ENCODE results near the gene SLF2.

Gene SLF2

DNA sequence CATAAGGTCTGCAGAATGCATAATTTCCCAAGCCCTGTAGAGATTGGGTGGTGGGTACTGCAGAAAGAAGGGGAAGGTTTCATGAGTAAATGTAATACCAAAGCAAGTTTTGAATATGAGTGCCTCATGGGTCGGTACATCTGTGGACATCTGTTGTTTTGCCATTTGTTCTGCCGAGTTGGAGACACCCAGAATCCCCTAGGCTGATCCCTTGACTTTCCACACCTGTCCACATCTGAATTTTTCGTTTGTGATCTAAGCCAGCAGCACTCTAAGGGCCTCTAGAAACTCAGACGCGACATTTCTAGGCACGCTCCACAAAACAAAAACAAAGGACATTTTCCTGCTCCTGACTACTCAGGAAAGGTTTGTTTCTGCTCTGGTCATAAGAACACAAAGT lies 11.7 kb upstream of the SLF2 start:
- Mint-ChIP-seq H3K27me3 (peaks cover 29% of the 10 kb centered on the region), H3K27ac (no peak overlapping the region), H3K4me1 (ENCODE audit: low read depth) (peaks cover 2% of the 10 kb centered on the region), H3K9me3 (no peaks in the 10 kb centered on the region), H3K4me3 (no peak overlapping the region), H3K36me3 (ENCODE audit: low read depth) (no peaks in the 10 kb centered on the region)
- intact Hi-C loops (cut with micrococcal nuclease), result no loop called here

DNA sequence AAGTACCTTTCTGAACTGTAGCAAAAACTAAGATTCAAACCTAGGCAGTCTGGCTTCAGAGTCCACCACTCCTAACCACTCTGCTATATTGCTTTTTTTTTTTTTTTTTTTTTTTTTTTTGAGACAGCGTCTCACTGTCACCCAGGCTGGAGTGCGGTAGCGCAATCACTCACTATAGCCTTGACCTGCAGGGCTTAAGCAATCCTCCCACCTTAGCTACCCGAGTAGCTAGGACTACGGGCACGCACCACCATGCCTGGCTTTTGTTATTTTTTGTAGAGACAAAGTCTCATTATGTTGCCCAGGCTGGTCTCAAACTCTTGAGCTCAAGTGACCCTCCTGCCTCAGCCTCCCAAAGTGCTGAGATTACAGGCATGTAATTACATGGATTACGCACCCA lies 10.1 kb upstream of the SLF2 start:
- H3K36me3 Mint-ChIP-seq (ENCODE audit: low read depth), result no peaks in the 10 kb centered on the region
- no peaks in the 10 kb centered on the region for H3K9me3 Mint-ChIP-seq
- intact Hi-C loops (cut with micrococcal nuclease), result no loop called here
- peaks cover 23% of the 10 kb centered on the region for H3K27me3 Mint-ChIP-seq
- no peak overlapping the region for H3K4me3 Mint-ChIP-seq
- no peaks in the 10 kb centered on the region for H3K4me1 Mint-ChIP-seq (ENCODE audit: low read depth)
- no peak overlapping the region for H3K27ac Mint-ChIP-seq

DNA sequence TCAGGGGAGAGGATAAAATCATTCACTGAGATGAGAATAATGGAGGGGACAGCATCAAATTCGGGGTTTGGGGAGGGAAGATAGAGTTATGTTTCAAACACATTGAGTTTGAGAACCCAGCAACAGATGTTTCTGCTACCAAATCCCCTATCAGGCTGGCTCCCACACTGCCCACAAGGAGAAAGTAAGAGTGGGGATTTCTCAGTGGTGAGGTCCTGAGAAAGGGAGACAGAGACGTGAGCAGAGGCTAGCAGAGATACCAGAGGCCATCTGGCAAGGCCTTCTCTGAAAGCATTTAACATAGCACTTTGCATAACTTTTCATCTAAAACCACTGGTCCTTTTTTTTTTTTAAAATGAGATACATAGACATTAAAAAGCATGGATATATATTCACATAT lies 7.8 kb upstream of the SLF2 start:
- Mint-ChIP-seq H3K9me3 (no peaks in the 10 kb centered on the region), H3K36me3 (ENCODE audit: low read depth) (no peaks in the 10 kb centered on the region), H3K27ac (no peak overlapping the region), H3K27me3 (peaks cover 14% of the 10 kb centered on the region), H3K4me1 (ENCODE audit: low read depth) (peaks cover 7% of the 10 kb centered on the region), H3K4me3 (no peak overlapping the region)
- intact Hi-C loops (cut with micrococcal nuclease), result no loop called here

GRCh38 chr10:100907175-100907574 lies 5.6 kb upstream of the SLF2 start:
- intact Hi-C loops (cut with micrococcal nuclease), result no loop called here
- Mint-ChIP-seq H3K4me1 (ENCODE audit: low read depth) (peaks cover 14% of the 10 kb centered on the region), H3K4me3 (no peak overlapping the region), H3K36me3 (ENCODE audit: low read depth) (no peaks in the 10 kb centered on the region), H3K27ac (no peak overlapping the region), H3K27me3 (peaks cover 11% of the 10 kb centered on the region), H3K9me3 (no peaks in the 10 kb centered on the region)

GRCh38 chr10:100907773-100908363 lies 4.9 kb upstream of the SLF2 start:
- no peaks in the 10 kb centered on the region for H3K9me3 Mint-ChIP-seq
- peaks cover 14% of the 10 kb centered on the region for H3K4me1 Mint-ChIP-seq (ENCODE audit: low read depth)
- H3K36me3 Mint-ChIP-seq (ENCODE audit: low read depth), result peaks cover 2% of the 10 kb centered on the region
- H3K4me3 Mint-ChIP-seq, result no peak overlapping the region
- no peak overlapping the region for H3K27ac Mint-ChIP-seq
- H3K27me3 Mint-ChIP-seq, result peaks cover 11% of the 10 kb centered on the region
- intact Hi-C loops (cut with micrococcal nuclease), result no loop called here

- Mint-ChIP-seq H3K27me3 (peaks cover 7% of the 10 kb centered on the region), H3K36me3 (ENCODE audit: low read depth) (peaks cover 7% of the 10 kb centered on the region), H3K4me1 (ENCODE audit: low read depth) (peaks cover 14% of the 10 kb centered on the region), H3K27ac (no peak overlapping the region), H3K4me3 (no peak overlapping the region), H3K9me3 (no peaks in the 10 kb centered on the region)
- intact Hi-C loops (cut with micrococcal nuclease), result no loop called here
These were observed 4.4 kb upstream of the SLF2 start for GRCh38 chr10:100908378-100908777.

GRCh38 chr10:100909501-100910263 lies 3.1 kb upstream of the SLF2 start:
- no peak overlapping the region for H3K4me3 Mint-ChIP-seq
- H3K4me1 Mint-ChIP-seq (ENCODE audit: low read depth), result peaks cover 21% of the 10 kb centered on the region
- peaks cover 15% of the 10 kb centered on the region for H3K36me3 Mint-ChIP-seq (ENCODE audit: low read depth)
- no peaks in the 10 kb centered on the region for H3K9me3 Mint-ChIP-seq
- peaks cover 1% of the 10 kb centered on the region for H3K27me3 Mint-ChIP-seq
- no peak overlapping the region for H3K27ac Mint-ChIP-seq
- intact Hi-C loops (cut with micrococcal nuclease), result loop anchor here (10.0 kb wide), 2 partner anchors 375 to 725 kb away; partner anchors contain the start of genes ERLIN1 and HIF1AN

DNA sequence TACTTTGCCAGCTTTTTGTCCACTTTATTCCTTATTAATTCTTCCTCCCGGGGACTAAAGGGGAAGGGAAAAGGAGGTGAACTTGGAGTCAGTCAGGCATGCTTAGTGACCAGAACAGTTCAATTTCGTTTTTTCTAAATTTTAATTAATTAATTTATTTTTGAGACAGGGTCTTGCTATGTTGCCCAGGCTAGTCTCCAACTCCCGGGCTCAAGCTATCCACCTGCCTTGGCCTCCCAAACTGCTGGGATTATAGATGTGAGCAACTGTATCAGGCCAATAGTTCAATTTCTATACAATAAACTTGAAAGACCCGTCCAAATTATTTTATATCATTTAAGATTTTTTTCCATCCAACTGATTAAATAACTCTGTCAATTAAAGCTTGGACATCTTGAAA lies 1.3 kb upstream of the SLF2 start:
- Mint-ChIP-seq H3K27me3 (no peaks in the 10 kb centered on the region), H3K4me1 (ENCODE audit: low read depth) (peaks cover 29% of the 10 kb centered on the region), H3K36me3 (ENCODE audit: low read depth) (peaks cover 32% of the 10 kb centered on the region), H3K4me3 (no peak overlapping the region), H3K27ac (peak overlapping the region; percentile 99), H3K9me3 (no peaks in the 10 kb centered on the region)
- intact Hi-C loops (cut with micrococcal nuclease), result loop anchor here (10.0 kb wide), 2 partner anchors 377 to 727 kb away; partner anchors contain the start of genes ERLIN1 and HIF1AN

- Mint-ChIP-seq H3K4me1 (ENCODE audit: low read depth) (peaks cover 35% of the 10 kb centered on the region), H3K36me3 (ENCODE audit: low read depth) (peaks cover 39% of the 10 kb centered on the region), H3K27ac (peak overlapping the region; percentile 99), H3K9me3 (no peaks in the 10 kb centered on the region), H3K27me3 (no peaks in the 10 kb centered on the region), H3K4me3 (peak overlapping the region; percentile 98)
- intact Hi-C loops (cut with micrococcal nuclease), result loop anchor here (10.0 kb wide), 2 partner anchors 377 to 727 kb away; partner anchors contain the start of genes ERLIN1 and HIF1AN
These were observed 654 bp upstream of the SLF2 start for GRCh38 chr10:100912013-100912604.

DNA sequence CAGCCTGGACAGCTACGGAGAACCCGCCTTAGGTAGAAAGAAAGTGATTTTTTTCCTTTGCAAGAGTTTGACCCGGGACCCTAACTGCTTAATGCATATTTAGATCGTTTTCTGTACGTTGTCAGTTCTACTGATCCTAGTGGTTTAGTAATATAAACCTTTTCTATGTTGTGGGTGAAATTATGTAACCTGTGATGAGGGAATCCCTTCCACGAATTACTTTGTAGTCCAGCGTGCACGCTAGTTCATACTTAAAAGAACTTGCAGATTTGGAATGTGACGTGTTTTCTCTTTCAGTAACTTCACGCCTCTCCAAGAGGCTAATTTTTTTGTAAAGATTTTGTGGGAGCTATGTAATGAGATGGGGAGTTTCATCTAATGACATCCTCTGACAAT lies 705 bp downstream of the SLF2 start:
- H3K4me1 Mint-ChIP-seq (ENCODE audit: low read depth), result peaks cover 35% of the 10 kb centered on the region

GRCh38 chr10:100917071-100917470 lies 4.3 kb downstream of the SLF2 start:
- H3K36me3 Mint-ChIP-seq (ENCODE audit: low read depth), result peaks cover 81% of the 10 kb centered on the region
- H3K27ac Mint-ChIP-seq, result no peak overlapping the region
- peaks cover 20% of the 10 kb centered on the region for H3K4me1 Mint-ChIP-seq (ENCODE audit: low read depth)
- intact Hi-C loops (cut with micrococcal nuclease), result loop anchor here (10.0 kb wide), 2 partner anchors 382 to 732 kb away; partner anchors contain the start of genes ERLIN1 and HIF1AN
- H3K4me3 Mint-ChIP-seq, result no peak overlapping the region
- H3K9me3 Mint-ChIP-seq, result no peaks in the 10 kb centered on the region
- H3K27me3 Mint-ChIP-seq, result no peaks in the 10 kb centered on the region

More for the DNA sequence above, 705 bp downstream of the SLF2 start:
- no peaks in the 10 kb centered on the region for H3K27me3 Mint-ChIP-seq
- intact Hi-C loops (cut with micrococcal nuclease), result loop anchor here (10.0 kb wide), 2 partner anchors 379 to 729 kb away; partner anchors contain the start of genes ERLIN1 and HIF1AN
- H3K36me3 Mint-ChIP-seq (ENCODE audit: low read depth), result peaks cover 47% of the 10 kb centered on the region
- peak overlapping the region; percentile 98 for H3K4me3 Mint-ChIP-seq
- peak overlapping the region; percentile 99 for H3K27ac Mint-ChIP-seq
- H3K9me3 Mint-ChIP-seq, result no peaks in the 10 kb centered on the region

DNA sequence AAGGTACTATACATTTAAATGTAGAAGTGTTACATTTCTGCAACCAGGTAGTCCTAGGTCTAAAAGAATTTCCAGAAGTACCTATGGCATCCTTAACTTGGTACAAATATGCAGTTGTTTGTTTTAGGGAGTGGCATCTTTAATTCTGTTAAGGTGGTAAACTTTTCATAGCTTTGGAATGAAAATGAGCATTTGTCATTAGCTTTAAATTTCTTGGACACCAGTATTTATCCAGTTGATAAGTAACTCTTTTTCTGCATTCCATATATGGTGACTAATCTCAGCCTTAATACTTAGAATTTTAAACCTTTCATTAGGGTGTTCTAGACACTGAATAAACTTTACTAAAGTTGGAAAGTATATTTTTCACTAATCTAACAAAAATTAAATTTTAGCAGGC lies 10.8 kb downstream of the SLF2 start:
- Mint-ChIP-seq H3K36me3 (ENCODE audit: low read depth) (peaks cover 98% of the 10 kb centered on the region), H3K27ac (no peak overlapping the region), H3K4me1 (ENCODE audit: low read depth) (no peaks in the 10 kb centered on the region), H3K9me3 (no peaks in the 10 kb centered on the region), H3K4me3 (no peak overlapping the region), H3K27me3 (no peaks in the 10 kb centered on the region)
- intact Hi-C loops (cut with micrococcal nuclease), result no loop called here

- H3K4me1 Mint-ChIP-seq (ENCODE audit: low read depth), result no peaks in the 10 kb centered on the region
- no peak overlapping the region for H3K27ac Mint-ChIP-seq
- intact Hi-C loops (cut with micrococcal nuclease), result no loop called here
- no peak overlapping the region for H3K4me3 Mint-ChIP-seq
- H3K36me3 Mint-ChIP-seq (ENCODE audit: low read depth), result peaks cover 99% of the 10 kb centered on the region
- H3K9me3 Mint-ChIP-seq, result no peaks in the 10 kb centered on the region
- H3K27me3 Mint-ChIP-seq, result no peaks in the 10 kb centered on the region
These were observed 14.5 kb downstream of the SLF2 start for GRCh38 chr10:100927266-100927665.

DNA sequence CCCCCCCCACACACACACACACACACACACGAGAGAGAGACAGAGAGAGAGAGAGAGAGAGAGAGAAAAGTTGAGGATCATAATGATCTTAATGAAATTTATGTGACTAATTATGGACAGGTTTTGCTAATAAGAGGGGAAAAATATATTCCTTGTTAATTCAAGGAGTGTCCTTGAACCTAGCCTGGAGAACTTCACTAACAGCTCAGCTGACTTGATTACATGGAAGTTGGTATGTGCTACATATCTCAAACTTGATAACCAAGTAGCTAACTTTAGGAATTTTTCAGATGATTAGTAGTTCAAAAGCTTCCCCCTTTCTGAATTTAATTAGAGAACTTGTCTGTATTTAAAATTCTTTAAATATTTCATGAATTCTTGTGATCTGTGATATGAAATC lies 15.3 kb downstream of the SLF2 start:
- H3K27ac Mint-ChIP-seq, result no peak overlapping the region
- intact Hi-C loops (cut with micrococcal nuclease), result no loop called here
- peaks cover 99% of the 10 kb centered on the region for H3K36me3 Mint-ChIP-seq (ENCODE audit: low read depth)
- H3K27me3 Mint-ChIP-seq, result no peaks in the 10 kb centered on the region
- no peak overlapping the region for H3K4me3 Mint-ChIP-seq
- no peaks in the 10 kb centered on the region for H3K4me1 Mint-ChIP-seq (ENCODE audit: low read depth)
- H3K9me3 Mint-ChIP-seq, result no peaks in the 10 kb centered on the region
